Measurements from ENCODE around the gene FKBP5. TPM values are rescaled to one million over a fixed set of nuclear protein-coding genes. Genes with fewer than 3 reads are reported as not detected.

The FKBP5 gene
- total RNA-seq, 2 donors from 2014 or later, result 27.0 to 53.3 TPM

DNA sequence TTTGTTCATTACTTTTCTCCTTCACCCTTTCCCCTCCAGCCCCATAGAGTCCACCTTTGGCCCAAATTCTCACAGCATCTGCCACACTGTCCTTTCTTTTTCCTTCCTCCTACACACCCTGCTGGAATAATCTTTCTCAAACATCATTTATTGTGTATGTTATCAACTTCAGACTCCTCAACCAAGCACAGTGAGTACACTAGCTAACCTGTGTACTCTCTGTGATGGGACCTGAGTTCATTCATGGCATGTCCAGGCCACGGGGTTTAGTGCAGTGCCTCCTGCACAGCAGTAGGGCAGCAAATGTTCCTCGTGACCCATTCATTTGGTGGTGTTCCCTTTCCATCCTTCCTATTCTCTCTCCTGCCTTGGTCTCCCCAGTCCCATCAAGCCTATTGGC lies 41.0 kb upstream of the FKBP5 start:
- Histone ChIP-seq H3K4me3 (ENCODE audit: low read length) (no peak overlapping the region), H3K9me3 (ENCODE audit: control insufficient read depth, low read length) (no peaks in the 10 kb centered on the region), H3K27me3 (ENCODE audit: control insufficient read depth, insufficient read depth, low read length, poor library complexity, severe bottlenecking) (peaks cover 24% of the 10 kb centered on the region), H3K27ac (ENCODE audit: low read depth, low read length) (no peak overlapping the region), H3K9ac (ENCODE audit: extremely low read depth, low read length, poor library complexity, severe bottlenecking) (no peak overlapping the region), H3K4me1 (ENCODE audit: control insufficient read depth, insufficient read depth, low read length) (peaks cover 16% of the 10 kb centered on the region), H3K36me3 (ENCODE audit: control insufficient read depth, insufficient read depth, low read length) (no peaks in the 10 kb centered on the region)
- Mint-ChIP-seq H3K4me1 (peaks cover 40% of the 10 kb centered on the region), H3K4me3 (no peak overlapping the region), H3K36me3 (ENCODE audit: low read depth) (no peaks in the 10 kb centered on the region), H3K27me3 (ENCODE audit: insufficient read depth) (peaks cover 61% of the 10 kb centered on the region), H3K27ac (no peak overlapping the region), H3K9me3 (no peaks in the 10 kb centered on the region)
- no peak for DNase-seq
- 42 to 50% methylated on average over 2 of the region's 2 CpGs for WGBS, 2 experiments (ENCODE audit: insufficient coverage in 1 of 2, insufficient read length in 1 of 2)
- TF ChIP-seq, protein P1, sequence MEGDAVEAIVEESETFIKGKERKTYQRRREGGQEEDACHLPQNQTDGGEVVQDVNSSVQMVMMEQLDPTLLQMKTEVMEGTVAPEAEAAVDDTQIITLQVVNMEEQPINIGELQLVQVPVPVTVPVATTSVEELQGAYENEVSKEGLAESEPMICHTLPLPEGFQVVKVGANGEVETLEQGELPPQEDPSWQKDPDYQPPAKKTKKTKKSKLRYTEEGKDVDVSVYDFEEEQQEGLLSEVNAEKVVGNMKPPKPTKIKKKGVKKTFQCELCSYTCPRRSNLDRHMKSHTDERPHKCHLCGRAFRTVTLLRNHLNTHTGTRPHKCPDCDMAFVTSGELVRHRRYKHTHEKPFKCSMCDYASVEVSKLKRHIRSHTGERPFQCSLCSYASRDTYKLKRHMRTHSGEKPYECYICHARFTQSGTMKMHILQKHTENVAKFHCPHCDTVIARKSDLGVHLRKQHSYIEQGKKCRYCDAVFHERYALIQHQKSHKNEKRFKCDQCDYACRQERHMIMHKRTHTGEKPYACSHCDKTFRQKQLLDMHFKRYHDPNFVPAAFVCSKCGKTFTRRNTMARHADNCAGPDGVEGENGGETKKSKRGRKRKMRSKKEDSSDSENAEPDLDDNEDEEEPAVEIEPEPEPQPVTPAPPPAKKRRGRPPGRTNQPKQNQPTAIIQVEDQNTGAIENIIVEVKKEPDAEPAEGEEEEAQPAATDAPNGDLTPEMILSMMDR (conservative IDR thresholded peaks at IDR 0.05), result no peak

DNA sequence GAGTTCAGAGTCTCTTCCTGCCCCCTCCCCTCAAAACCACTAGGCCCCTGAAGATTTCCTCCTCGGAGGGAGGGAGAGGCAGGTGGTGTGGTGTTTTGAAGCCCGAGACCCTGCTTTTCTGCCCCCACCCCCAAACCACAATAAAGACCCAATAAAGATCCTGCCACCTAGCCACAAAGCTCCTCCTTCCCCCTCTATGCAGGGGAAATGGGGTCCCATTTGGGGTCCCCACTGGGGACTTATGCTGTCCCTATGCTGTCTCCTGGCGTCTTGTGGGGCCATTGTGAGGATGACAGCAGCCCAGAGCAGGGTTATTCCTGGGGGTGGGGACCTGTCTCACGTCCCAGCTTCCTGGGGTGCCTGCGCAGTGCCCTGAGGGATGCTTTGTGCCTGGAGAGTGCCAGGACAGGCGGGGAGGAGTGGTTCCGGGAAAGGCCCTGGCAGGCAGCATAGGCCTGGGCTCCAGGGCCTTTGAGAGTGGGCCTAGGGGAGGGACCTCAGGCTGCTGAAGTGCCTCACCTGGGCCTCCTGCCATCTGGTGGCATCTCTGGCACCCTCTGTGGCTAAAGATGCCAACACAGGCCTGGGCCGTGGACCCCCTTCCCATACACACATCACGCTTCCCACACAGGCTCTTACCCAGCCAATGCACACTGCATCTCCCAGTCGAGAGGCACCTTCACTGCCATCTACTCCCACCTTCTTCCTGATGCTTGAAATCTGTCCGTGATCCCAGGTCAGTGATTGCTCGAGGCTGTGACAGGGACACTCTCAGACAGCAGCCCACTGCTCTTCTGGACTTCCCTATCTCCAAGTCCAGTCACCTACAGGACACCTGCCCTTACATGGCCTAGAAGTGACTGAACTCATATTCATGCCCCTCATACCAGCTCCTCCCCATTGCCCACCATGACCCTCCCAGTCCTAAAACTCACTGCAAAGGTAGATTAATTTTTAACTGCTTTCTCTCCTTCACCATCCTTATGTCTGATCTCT lies 40.3 kb upstream of the FKBP5 start:
- Mint-ChIP-seq H3K27me3 (ENCODE audit: insufficient read depth) (peaks cover 63% of the 10 kb centered on the region), H3K27ac (no peak overlapping the region), H3K36me3 (ENCODE audit: low read depth) (no peaks in the 10 kb centered on the region), H3K4me3 (peak overlapping the region; percentile 63), H3K4me1 (peaks cover 45% of the 10 kb centered on the region), H3K9me3 (no peaks in the 10 kb centered on the region)
- H3K27me3 ChIP-seq (ENCODE audit: control insufficient read depth, insufficient read depth, low read length, poor library complexity, severe bottlenecking), result peaks cover 24% of the 10 kb centered on the region
- no peak overlapping the region for H3K4me3 ChIP-seq (ENCODE audit: low read length)
- H3K9me3 ChIP-seq (ENCODE audit: control insufficient read depth, low read length), result no peaks in the 10 kb centered on the region
- no peak overlapping the region for H3K9ac ChIP-seq (ENCODE audit: extremely low read depth, low read length, poor library complexity, severe bottlenecking)
- 73 to 77% methylated on average over 3 to 11 of the region's 12 CpGs for WGBS, 2 experiments (ENCODE audit: insufficient coverage in 1 of 2, insufficient read length in 1 of 2)
- no peaks in the 10 kb centered on the region for H3K36me3 ChIP-seq (ENCODE audit: control insufficient read depth, insufficient read depth, low read length)
- DNase-seq, result no peak
- H3K27ac ChIP-seq (ENCODE audit: low read depth, low read length), result no peak overlapping the region
- peaks cover 16% of the 10 kb centered on the region for H3K4me1 ChIP-seq (ENCODE audit: control insufficient read depth, insufficient read depth, low read length)
- TF ChIP-seq, protein P1 (conservative IDR thresholded peaks at IDR 0.05), result peak; percentile 29

DNA sequence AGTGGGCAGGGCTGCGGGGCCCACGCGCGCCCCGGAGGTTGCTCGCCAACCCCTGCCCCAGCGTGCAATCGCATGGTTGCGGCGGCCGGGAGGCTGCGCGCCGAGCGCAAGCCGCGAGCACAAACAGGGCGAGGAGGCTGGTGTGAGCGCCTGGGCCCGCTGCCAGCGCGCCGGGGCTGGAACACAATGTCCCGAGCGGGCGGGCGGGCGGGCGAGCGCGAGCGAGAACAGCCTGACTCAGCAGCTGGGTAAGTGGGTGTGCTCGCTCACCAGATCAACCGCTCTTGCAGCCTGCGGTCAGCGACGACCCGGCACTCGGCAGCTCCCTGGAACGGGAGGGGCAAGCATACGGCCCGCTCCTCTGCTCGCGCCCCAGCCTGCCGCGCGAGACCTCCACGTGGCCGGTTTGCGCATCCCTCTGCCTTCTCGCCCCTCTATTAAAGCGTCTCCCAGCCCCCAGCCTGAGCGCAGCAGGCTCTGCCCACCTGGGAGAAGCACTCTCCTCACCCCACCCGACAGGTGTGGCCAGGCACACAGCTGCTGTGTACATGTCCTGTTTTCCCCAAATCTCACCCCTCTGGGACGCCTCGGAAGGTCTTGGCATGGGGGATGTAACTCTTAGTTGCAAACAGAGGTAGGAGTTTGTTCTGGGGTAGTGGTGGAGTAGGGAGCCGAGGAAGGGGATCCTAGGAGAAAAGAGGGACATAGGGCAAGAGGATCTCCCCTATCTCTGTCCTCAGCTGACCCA lies 39.4 kb upstream of the FKBP5 start:
- TF ChIP-seq, protein P1 (conservative IDR thresholded peaks at IDR 0.05), result no peak
- no peaks in the 10 kb centered on the region for H3K9me3 Mint-ChIP-seq
- Histone ChIP-seq H3K36me3 (ENCODE audit: control insufficient read depth, insufficient read depth, low read length) (no peaks in the 10 kb centered on the region), H3K9me3 (ENCODE audit: control insufficient read depth, low read length) (no peaks in the 10 kb centered on the region), H3K9ac (ENCODE audit: extremely low read depth, low read length, poor library complexity, severe bottlenecking) (peak overlapping the region; percentile 44), H3K27me3 (ENCODE audit: control insufficient read depth, insufficient read depth, low read length, poor library complexity, severe bottlenecking) (peaks cover 24% of the 10 kb centered on the region), H3K4me3 (ENCODE audit: low read length) (peak overlapping the region; percentile 88), H3K4me1 (ENCODE audit: control insufficient read depth, insufficient read depth, low read length) (peaks cover 16% of the 10 kb centered on the region), H3K27ac (ENCODE audit: low read depth, low read length) (peak overlapping the region; percentile 87)
- peaks cover 43% of the 10 kb centered on the region for H3K4me1 Mint-ChIP-seq
- H3K27ac Mint-ChIP-seq, result no peak overlapping the region
- H3K4me3 Mint-ChIP-seq, result peak overlapping the region; percentile 63
- WGBS, 2 experiments (ENCODE audit: insufficient coverage in 1 of 2, insufficient read length in 1 of 2), result 0 to 2% methylated on average over 20 to 57 of the region's 57 CpGs
- no peaks in the 10 kb centered on the region for H3K36me3 Mint-ChIP-seq (ENCODE audit: low read depth)
- peaks cover 63% of the 10 kb centered on the region for H3K27me3 Mint-ChIP-seq (ENCODE audit: insufficient read depth)
- peak; percentile 82 for DNase-seq
